NT2/D1 (cell line): ENCODE data around the gene HUS1B.

ENCODE experiments used
- DNase-seq: peaks from one replicate; pipeline ENCODE4 v3.0.0-alpha.2; 2011; ENCODE audit warnings: low read depth, low spot score
- H3K27me3 ChIP-seq: 2 replicates; pipeline ENCODE4 v1.6.0; 2011; ENCODE audit warnings: mild to moderate bottlenecking; ENCODE audit not compliant: insufficient read length, insufficient read depth
- H3K36me3 ChIP-seq: 2 replicates; pipeline ENCODE4 v1.6.1; 2011; ENCODE audit warnings: mild to moderate bottlenecking, low read length, mixed read lengths; ENCODE audit not compliant: insufficient read depth, insufficient read length
- H3K4me1 ChIP-seq: 2 replicates; pipeline ENCODE4 v1.5.1; 2011; ENCODE audit not compliant: insufficient read depth, insufficient read length
- H3K4me3 ChIP-seq: 2 replicates; pipeline ENCODE4 v1.5.1; 2011; ENCODE audit warnings: low read depth; ENCODE audit not compliant: insufficient read length
- H3K9ac ChIP-seq: 2 replicates; pipeline ENCODE4 v1.6.0; 2011; ENCODE audit warnings: low read depth; ENCODE audit not compliant: insufficient read length
- H3K9me3 ChIP-seq: 2 replicates; pipeline ENCODE4 v1.5.1; 2011; ENCODE audit warnings: mild to moderate bottlenecking, low read length; ENCODE audit not compliant: insufficient read depth
- SUZ12 ChIP-seq: IDR thresholded peaks from 2 replicates; pipeline ENCODE4 v1.6.1; 2011; ENCODE audit not compliant: insufficient read length, insufficient read depth; ENCODE audit errors: extremely low read depth
- YY1 ChIP-seq: IDR thresholded peaks from 2 replicates; pipeline ENCODE4 v1.6.1; 2011; ENCODE audit not compliant: insufficient read length, insufficient read depth
- ZNF274 ChIP-seq: IDR thresholded peaks from 2 replicates; pipeline ENCODE4 v1.6.1; 2011; ENCODE audit warnings: mild to moderate bottlenecking, low read depth, low read length

HUS1B gene

DNA sequence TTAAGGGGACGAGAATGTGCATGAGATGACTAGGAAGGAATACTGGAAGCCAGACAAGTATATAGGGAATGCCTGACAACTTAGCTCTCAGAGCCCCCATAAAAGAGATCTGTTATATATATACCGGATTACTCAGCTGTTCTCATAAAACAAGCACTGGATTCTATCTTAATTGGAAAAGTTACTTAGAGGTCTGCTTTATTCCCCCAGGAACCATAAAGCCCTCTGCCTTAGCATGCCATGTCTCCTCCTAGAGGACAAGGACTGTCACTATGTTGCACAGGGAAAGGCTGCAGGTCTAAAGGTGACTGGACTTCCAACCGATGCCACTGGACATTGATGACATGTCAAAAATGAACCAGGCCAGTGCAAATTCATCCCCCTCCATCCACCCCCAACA is 29.6 kb upstream of the HUS1B start:
- H3K9ac ChIP-seq, result no peak overlapping the region
- no peak for DNase-seq
- no peaks in the 10 kb centered on the region for H3K4me1 ChIP-seq
- H3K4me3 ChIP-seq, result no peak overlapping the region
- peaks cover 14% of the 10 kb centered on the region for H3K36me3 ChIP-seq
- no peaks in the 10 kb centered on the region for H3K9me3 ChIP-seq
- no peak for TF ChIP-seq SUZ12
- no peak for TF ChIP-seq YY1
- TF ChIP-seq ZNF274, result no peak
- H3K27me3 ChIP-seq, result no peaks in the 10 kb centered on the region

DNA sequence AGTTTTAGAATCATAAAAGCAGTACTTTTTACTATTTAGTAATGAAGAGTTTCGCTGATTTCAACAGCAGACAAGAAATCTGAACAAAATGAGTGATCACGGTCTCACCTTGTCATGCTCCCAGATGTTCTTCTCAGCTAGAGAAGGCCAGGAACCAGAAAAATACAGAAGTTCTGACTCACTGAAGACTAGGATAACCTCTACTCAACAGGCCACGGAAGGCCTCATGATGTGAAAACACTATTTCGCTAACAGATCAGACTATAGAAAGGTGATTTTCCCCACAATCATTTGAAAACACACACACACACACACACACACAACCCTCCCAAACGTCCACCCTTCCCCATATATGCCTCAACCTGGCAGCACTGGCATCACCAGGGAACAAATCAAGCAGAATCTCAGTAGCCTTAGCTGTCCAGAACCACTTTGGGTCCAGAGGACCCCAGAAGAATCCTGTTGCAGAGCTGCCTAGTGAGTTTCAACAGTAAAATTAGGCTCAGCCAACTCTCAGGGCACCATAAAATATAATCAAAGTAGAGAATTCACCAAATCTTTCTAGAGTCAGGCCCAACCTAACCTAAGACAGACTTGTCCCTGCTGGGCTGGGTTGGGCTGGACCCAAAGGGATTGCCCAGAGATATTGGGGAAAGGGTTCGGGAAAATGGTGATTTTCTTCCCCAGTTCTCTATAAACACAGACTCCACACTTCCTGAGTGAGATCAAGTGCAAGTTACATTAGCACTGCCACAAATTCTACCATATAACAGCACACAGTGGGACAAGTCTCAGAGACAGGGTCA is 28.1 kb upstream of the HUS1B start:
- Histone ChIP-seq H3K36me3 (peaks cover 12% of the 10 kb centered on the region), H3K27me3 (no peaks in the 10 kb centered on the region), H3K4me3 (no peak overlapping the region), H3K4me1 (peaks cover 2% of the 10 kb centered on the region), H3K9me3 (no peaks in the 10 kb centered on the region), H3K9ac (no peak overlapping the region)
- TF ChIP-seq ZNF274 (no peak), SUZ12 (no peak), YY1 (no peak)
- no peak for DNase-seq

DNA sequence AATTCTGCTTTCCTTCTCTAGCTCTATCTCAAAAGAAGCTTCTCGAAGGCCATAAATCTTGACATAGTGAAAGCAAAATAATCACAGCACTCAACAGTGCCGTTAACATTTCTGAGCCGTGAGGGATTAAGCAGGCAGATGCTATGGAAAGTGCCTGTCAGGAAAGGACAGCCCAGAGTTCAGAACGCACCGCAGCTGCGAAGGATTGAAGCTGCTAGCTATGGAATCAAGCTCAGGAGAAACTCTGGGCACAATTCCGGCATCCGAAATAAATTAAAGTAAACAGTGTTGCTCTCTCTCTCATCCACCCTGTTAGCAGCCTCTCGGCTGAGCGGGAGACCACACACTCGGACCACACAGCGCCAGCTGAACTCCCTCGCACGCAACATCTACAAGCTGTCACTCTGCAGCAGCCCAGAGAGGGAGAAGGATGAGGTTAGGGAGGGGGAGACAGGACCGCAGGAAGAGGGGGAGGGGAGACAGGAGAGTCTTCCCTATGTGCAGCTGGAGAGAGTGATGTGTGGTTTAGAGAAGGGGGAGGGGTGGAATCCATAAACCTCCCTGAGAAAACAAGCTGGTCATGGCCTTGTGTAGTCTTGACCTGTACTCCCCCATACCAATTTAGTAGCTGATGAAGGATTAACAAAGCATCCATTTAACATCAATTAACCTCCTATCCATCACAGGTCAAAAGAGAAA is 27.0 kb upstream of the HUS1B start:
- H3K9ac ChIP-seq, result no peak overlapping the region
- peaks cover 2% of the 10 kb centered on the region for H3K4me1 ChIP-seq

DNA sequence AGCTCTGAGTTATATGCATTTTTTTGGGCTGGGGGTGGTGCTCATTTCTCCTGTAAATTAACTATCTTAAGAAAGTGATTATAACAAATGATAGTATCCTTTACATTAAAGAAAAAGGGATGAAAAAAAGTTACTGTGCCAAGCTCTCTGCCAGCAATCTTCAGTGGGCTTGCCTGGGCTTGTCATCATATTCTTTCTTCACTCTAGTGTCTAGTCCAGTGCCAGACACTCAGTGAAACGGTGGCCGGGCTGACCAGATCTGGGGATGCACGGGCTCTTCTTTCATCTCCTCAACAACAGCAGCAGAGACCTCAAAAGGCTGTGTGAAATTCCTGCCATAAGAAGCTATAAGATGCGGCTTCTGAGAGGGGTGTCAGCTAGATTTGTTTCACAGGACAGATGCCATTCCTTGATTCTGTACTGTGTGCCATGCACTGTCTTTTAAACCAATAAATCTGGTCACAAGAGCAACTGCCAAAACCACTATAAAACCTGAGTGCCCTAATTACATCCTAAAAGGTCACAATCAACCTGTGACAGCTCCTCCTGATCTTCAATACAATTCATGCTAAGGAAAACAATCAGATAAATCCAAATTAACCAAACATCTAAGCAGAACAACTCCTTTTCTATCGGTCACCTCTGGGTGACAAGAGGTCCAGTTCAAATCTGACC is 23.9 kb upstream of the HUS1B start:
- peaks cover 2% of the 10 kb centered on the region for H3K4me1 ChIP-seq
- H3K9me3 ChIP-seq, result peaks cover 5% of the 10 kb centered on the region; the same call in 1 of the 2 replicates
- TF ChIP-seq SUZ12 (no peak), YY1 (no peak), ZNF274 (no peak)
- H3K27me3 ChIP-seq, result no peaks in the 10 kb centered on the region
- H3K9ac ChIP-seq, result no peak overlapping the region
- DNase-seq, result no peak
- no peaks in the 10 kb centered on the region for H3K36me3 ChIP-seq
- no peak overlapping the region for H3K4me3 ChIP-seq

More for the DNA sequence above, 27.0 kb upstream of the HUS1B start:
- no peaks in the 10 kb centered on the region for H3K27me3 ChIP-seq
- TF ChIP-seq YY1, result no peak
- no peak for TF ChIP-seq SUZ12
- no peak for TF ChIP-seq ZNF274
- DNase-seq, result peak; percentile 80
- H3K36me3 ChIP-seq, result peaks cover 11% of the 10 kb centered on the region
- H3K9me3 ChIP-seq, result no peaks in the 10 kb centered on the region
- no peak overlapping the region for H3K4me3 ChIP-seq

DNA sequence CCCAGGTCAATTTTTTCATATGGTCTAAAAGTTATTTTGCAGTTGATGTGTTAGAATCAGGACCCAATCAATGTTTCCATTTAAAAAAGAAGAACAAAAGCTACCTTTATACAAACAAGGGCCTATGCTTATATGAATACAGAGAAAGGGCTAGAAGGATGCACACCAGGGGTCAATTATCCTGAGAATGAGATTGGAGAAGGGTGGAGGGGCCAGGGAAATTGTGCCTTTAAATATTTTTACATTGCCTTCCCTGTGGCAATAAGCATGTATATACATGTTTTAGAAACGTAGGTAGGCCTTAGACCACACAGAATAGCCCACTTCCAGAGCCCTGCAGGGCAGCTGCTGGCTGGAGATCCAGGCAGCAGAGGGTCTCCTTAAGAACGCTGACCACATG is 23.4 kb upstream of the HUS1B start:
- H3K9me3 ChIP-seq, result peaks cover 5% of the 10 kb centered on the region; the same call in 1 of the 2 replicates
- no peak for DNase-seq
- peaks cover 2% of the 10 kb centered on the region for H3K4me1 ChIP-seq
- H3K4me3 ChIP-seq, result no peak overlapping the region
- H3K27me3 ChIP-seq, result no peaks in the 10 kb centered on the region
- H3K9ac ChIP-seq, result no peak overlapping the region
- no peaks in the 10 kb centered on the region for H3K36me3 ChIP-seq
- TF ChIP-seq ZNF274, result no peak
- TF ChIP-seq SUZ12, result no peak
- no peak for TF ChIP-seq YY1

DNA sequence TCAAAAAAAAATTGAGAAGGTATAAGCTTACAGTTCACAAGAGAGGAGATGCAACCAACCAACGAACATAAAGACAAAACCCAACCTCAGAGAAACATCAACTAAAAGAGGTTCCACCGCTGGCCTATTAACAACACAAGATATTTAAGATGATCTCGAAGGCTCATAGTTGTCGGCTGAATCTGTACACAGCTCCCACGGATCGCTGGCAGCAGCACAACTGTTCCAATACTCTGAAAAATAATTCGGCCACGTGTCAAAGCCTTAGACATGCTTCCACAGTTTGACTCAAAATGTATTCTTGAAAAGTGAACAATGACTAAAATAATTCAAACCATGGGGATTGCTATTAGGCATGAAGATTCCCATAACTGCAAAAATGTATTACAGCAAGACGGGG is 22.4 kb upstream of the HUS1B start:
- peaks cover 2% of the 10 kb centered on the region for H3K4me1 ChIP-seq
- no peaks in the 10 kb centered on the region for H3K27me3 ChIP-seq
- H3K36me3 ChIP-seq, result no peaks in the 10 kb centered on the region
- DNase-seq, result no peak
- no peak overlapping the region for H3K4me3 ChIP-seq
- no peak for TF ChIP-seq SUZ12
- TF ChIP-seq YY1, result no peak
- no peak for TF ChIP-seq ZNF274
- H3K9me3 ChIP-seq, result peaks cover 5% of the 10 kb centered on the region; the same call in 1 of the 2 replicates
- no peak overlapping the region for H3K9ac ChIP-seq
